CD14-positive monocyte (primary cell): ENCODE measurements around the gene ATG4D. TPM values are rescaled to one million over a fixed set of nuclear protein-coding genes. Genes with fewer than 3 reads are reported as not detected.

Source experiments
- DNase-seq, 3 donors: peaks; one replicate each; pipeline ENCODE4 v3.0.0-alpha.2; 2011 to 2022
- H2AFZ ChIP-seq: 2 replicates; pipeline ENCODE4 v1.6.0; 2012; ENCODE audit warnings: mild to moderate bottlenecking, low read depth, low read length, inconsistent platforms; ENCODE audit not compliant: insufficient read depth, poor library complexity, severe bottlenecking
- H3K27ac ChIP-seq, 2 donors: 1 replicate in 1 of 2; 2 replicates in 1 of 2; pipeline ENCODE4 v1.5.1; 2012 to 2013; ENCODE audit warnings: low read length in 2 of 2, control low read depth in 1 of 2, inconsistent platforms in 1 of 2, low read depth in 1 of 2, mild to moderate bottlenecking in 1 of 2
- H3K27me3 ChIP-seq, 2 donors: one replicate each; pipeline versions ENCODE4 v1.6.0 to v1.6.1; 2011 to 2013; ENCODE audit warnings: low read length in 2 of 2; ENCODE audit not compliant: control insufficient read depth in 2 of 2, insufficient read depth in 2 of 2
- H3K36me3 ChIP-seq, 2 donors: replicated peaks in 1 of 2; 1 replicate in 1 of 2; 2 replicates in 1 of 2; pipeline versions ENCODE4 v1.5.1 to v1.6.1; 2012 to 2013; ENCODE audit warnings: low read length in 2 of 2, control low read depth in 1 of 2, inconsistent platforms in 1 of 2, mild to moderate bottlenecking in 1 of 2; ENCODE audit not compliant: insufficient read depth in 2 of 2, control insufficient read depth in 1 of 2
- H3K4me1 ChIP-seq, 2 donors: 1 replicate in 1 of 2; 2 replicates in 1 of 2; pipeline versions ENCODE4 v1.5.1 to v1.6.1; 2012 to 2013; ENCODE audit warnings: low read length in 2 of 2, control low read depth in 1 of 2, inconsistent platforms in 1 of 2, mild to moderate bottlenecking in 1 of 2, moderate library complexity in 1 of 2; ENCODE audit not compliant: insufficient read depth in 2 of 2, control insufficient read depth in 1 of 2
- H3K4me2 ChIP-seq: replicated peaks from 2 replicates; pipeline ENCODE3; 2012; ENCODE audit warnings: low read length, moderate library complexity, mild to moderate bottlenecking; ENCODE audit not compliant: poor library complexity, severe bottlenecking; ENCODE audit errors: extremely low read depth
- H3K4me3 ChIP-seq, 3 experiments: fragments of 200-600 bp in 1 of 3; sonication (generic) in 1 of 3; replicated peaks in 1 of 3; 1 replicate in 2 of 3; 2 replicates in 1 of 3; pipeline ENCODE4 v1.5.1; 2011 to 2013; ENCODE audit warnings: low read length in 3 of 3, mild to moderate bottlenecking in 3 of 3, control low read depth in 2 of 3, low read depth in 2 of 3, inconsistent platforms in 1 of 3, moderate library complexity in 1 of 3
- H3K79me2 ChIP-seq: 2 replicates; pipeline ENCODE4 v1.6.0; 2012; ENCODE audit warnings: mild to moderate bottlenecking, control low read depth, inconsistent platforms, low read length, moderate library complexity; ENCODE audit not compliant: insufficient read depth
- H3K9ac ChIP-seq: 2 replicates; pipeline ENCODE4 v1.6.0; 2017; ENCODE audit warnings: low read length, mild to moderate bottlenecking; ENCODE audit not compliant: insufficient read depth, poor library complexity, severe bottlenecking
- H3K9me3 ChIP-seq, 2 donors: replicated peaks in 1 of 2; 1 replicate in 1 of 2; 2 replicates in 1 of 2; pipeline versions ENCODE4 v1.5.1 to v1.6.1; 2012 to 2013; ENCODE audit warnings: low read length in 2 of 2, control low read depth in 1 of 2; ENCODE audit not compliant: control insufficient read depth in 1 of 2, insufficient read depth in 1 of 2
- H4K20me1 ChIP-seq: 2 replicates; pipeline ENCODE4 v1.6.0; 2012; ENCODE audit warnings: mild to moderate bottlenecking, low read length, control low read depth, moderate library complexity; ENCODE audit not compliant: insufficient read depth
- H3K27ac Mint-ChIP-seq, 7 donors: one replicate each; pipeline ENCODE4 v1.8.0; 2020; ENCODE audit warnings: mild to moderate bottlenecking in 7 of 7, mixed read lengths in 7 of 7, moderate library complexity in 6 of 7, inconsistent platforms in 2 of 7
- H3K27me3 Mint-ChIP-seq, 3 donors: one replicate each; pipeline ENCODE4 v1.8.0; 2021 to 2022; ENCODE audit warnings: low read depth in 3 of 3, mild to moderate bottlenecking in 3 of 3, mixed read lengths in 3 of 3, moderate library complexity in 3 of 3, inconsistent platforms in 1 of 3
- H3K36me3 Mint-ChIP-seq, 2 donors: one replicate each; pipeline ENCODE4 v1.8.0; 2020; ENCODE audit warnings: mixed read lengths in 2 of 2, inconsistent platforms in 1 of 2, mild to moderate bottlenecking in 1 of 2
- H3K4me1 Mint-ChIP-seq: one replicate; pipeline ENCODE4 v1.8.0; 2020; ENCODE audit warnings: mild to moderate bottlenecking, mixed read lengths
- H3K4me3 Mint-ChIP-seq, 2 donors: one replicate each; pipeline ENCODE4 v1.8.0; 2020; ENCODE audit warnings: mild to moderate bottlenecking in 2 of 2, mixed read lengths in 2 of 2, moderate library complexity in 1 of 2
- H3K9me3 Mint-ChIP-seq, 7 donors: one replicate each; pipeline ENCODE4 v1.8.0; 2020 to 2022; ENCODE audit warnings: mixed read lengths in 7 of 7, mild to moderate bottlenecking in 6 of 7, moderate library complexity in 6 of 7, inconsistent platforms in 2 of 7
- WGBS: methylation state at CpG from one replicate; pipeline ENCODE4 v1.1.5; 2013; ENCODE audit warnings: missing lambda C conversion rate; ENCODE audit not compliant: insufficient coverage; 5-methylcytosine and 5-hydroxymethylcytosine counted together
- intact Hi-C, 2 donors: fragments of 100-400 bp; cut with micrococcal nuclease; formaldehyde crosslinking; loops; one replicate each; pipeline versions ENCODE4 v1.15.0 to v1.15.1; 2023
- polyA plus RNA-seq, 3 donors: library from polyadenylated mRNA; depleted of rRNA in 1 of 3; unstranded in 2 of 3; stranded (reverse) in 1 of 3; fragments of 300-500 nt in 2 of 3; fragments of >200 nt in 1 of 3; fragmentation: Illumina TruSeq in 2 of 3; gene quantifications; 1 replicate in 2 of 3; 2 replicates in 1 of 3; pipeline ENCODE4 v1.2.3, GENCODE V29; 2012 to 2021
- TF ChIP-seq, protein P1 (sequence below): fragments of 200-600 bp; IDR thresholded peaks from one replicate; pipeline ENCODE4 v1.8.0; 2022; ENCODE audit warnings: antibody characterized with exemption, mild to moderate bottlenecking

ATG4D gene
- polyA plus RNA-seq, 3 donors, result 10.7 to 52.8 (median 11.9) TPM

DNA sequence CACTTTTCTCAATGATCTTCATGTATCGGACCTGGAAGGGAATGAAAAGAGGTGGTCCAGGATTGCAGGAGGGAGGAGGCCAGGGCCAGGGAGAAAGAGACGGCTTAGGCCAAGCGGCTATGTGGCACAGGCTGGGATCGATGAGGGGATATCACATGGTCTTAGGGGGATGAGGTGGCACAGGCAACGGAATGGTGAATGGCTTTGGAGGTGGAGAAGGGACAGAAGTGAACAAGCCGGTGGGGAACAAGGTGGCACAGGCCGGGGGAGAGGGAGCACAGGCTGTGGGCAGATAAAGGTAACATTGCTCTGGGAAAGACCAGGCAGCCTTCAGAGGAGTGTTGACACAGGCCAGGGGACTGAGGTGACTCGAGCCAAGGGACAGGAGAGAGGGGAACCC lies 30.8 kb downstream of the ATG4D start:
- Mint-ChIP-seq H3K27me3 (peaks cover 3 to 7% (median 6%) of the 10 kb centered on the region in 3 donors), H3K4me1 (peaks cover 11% of the 10 kb centered on the region), H3K36me3 (no peaks in the 10 kb centered on the region), H3K4me3 (no peak overlapping the region), H3K9me3 (no peaks in the 10 kb centered on the region), H3K27ac (no peak overlapping the region)
- Histone ChIP-seq H4K20me1 (no peaks in the 10 kb centered on the region), H2AFZ (no peak overlapping the region), H3K4me1 (peaks cover 9 to 15% of the 10 kb centered on the region in 2 donors), H3K9me3 (no peaks in the 10 kb centered on the region), H3K27ac (no peak overlapping the region), H3K4me3 (no peak overlapping the region), H3K79me2 (no peaks in the 10 kb centered on the region), H3K27me3 (no peaks in the 10 kb centered on the region), H3K4me2 (no peak overlapping the region), H3K9ac (no peak overlapping the region), H3K36me3 (no peaks in the 10 kb centered on the region)
- TF ChIP-seq, protein P1, sequence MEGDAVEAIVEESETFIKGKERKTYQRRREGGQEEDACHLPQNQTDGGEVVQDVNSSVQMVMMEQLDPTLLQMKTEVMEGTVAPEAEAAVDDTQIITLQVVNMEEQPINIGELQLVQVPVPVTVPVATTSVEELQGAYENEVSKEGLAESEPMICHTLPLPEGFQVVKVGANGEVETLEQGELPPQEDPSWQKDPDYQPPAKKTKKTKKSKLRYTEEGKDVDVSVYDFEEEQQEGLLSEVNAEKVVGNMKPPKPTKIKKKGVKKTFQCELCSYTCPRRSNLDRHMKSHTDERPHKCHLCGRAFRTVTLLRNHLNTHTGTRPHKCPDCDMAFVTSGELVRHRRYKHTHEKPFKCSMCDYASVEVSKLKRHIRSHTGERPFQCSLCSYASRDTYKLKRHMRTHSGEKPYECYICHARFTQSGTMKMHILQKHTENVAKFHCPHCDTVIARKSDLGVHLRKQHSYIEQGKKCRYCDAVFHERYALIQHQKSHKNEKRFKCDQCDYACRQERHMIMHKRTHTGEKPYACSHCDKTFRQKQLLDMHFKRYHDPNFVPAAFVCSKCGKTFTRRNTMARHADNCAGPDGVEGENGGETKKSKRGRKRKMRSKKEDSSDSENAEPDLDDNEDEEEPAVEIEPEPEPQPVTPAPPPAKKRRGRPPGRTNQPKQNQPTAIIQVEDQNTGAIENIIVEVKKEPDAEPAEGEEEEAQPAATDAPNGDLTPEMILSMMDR, result no peak
- 90% methylated on average over 6 of the region's 8 CpGs for WGBS
- intact Hi-C loops, result no loop called here
- no peak for DNase-seq

DNA sequence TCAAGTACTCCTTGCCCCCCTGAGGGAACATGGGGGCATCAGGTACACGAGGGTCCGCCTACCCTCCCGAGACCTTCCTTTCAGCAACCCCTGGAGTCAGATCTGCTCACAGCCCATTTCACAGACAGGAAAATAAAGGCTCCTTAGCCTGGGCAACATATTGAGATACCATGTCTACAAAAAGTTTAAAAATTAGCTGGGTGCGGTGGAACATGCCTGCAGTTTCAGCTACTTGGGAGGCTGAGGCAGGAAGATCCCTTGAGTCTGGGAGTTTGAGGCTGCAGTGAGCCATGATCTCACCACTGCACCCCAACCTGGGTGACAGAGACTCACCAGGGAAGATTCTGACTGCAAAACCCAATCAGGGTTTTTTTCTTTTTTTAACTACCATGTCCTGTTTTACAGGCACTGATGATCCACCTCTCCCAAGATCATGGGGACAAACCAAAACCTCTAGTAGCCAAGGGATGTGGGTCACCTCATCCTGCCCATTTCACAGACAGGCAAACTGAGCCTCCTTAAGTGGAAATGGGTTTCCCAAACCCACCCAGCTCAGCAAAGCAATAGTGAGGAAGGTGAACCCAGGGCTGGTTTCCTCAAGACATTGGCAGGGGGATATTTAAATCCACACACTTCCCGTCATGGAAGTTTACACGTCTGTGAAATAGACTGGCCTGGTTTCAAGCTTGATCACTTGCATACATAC lies 31.5 kb downstream of the ATG4D start:
- H3K27me3 ChIP-seq, result no peaks in the 10 kb centered on the region
- 97% methylated on average over 4 of the region's 6 CpGs for WGBS
- Mint-ChIP-seq H3K4me1 (peaks cover 8% of the 10 kb centered on the region), H3K27ac (no peak overlapping the region), H3K27me3 (peaks cover 3 to 7% (median 6%) of the 10 kb centered on the region in 3 donors), H3K4me3 (peak overlapping the region in 1 of 2 donors; percentile 11), H3K9me3 (no peaks in the 10 kb centered on the region), H3K36me3 (no peaks in the 10 kb centered on the region)
- no peaks in the 10 kb centered on the region for H3K9me3 ChIP-seq
- no peaks in the 10 kb centered on the region for H3K36me3 ChIP-seq
- no peak for DNase-seq
- intact Hi-C loops, result no loop called here
- H3K79me2 ChIP-seq, result no peaks in the 10 kb centered on the region
- no peak overlapping the region for H3K4me2 ChIP-seq
- H3K27ac ChIP-seq, result no peak overlapping the region
- no peaks in the 10 kb centered on the region for H4K20me1 ChIP-seq
- H3K9ac ChIP-seq, result no peak overlapping the region
- H3K4me1 ChIP-seq, result peaks cover 3 to 8% of the 10 kb centered on the region in 2 donors
- no peak overlapping the region for H2AFZ ChIP-seq
- H3K4me3 ChIP-seq, result no peak overlapping the region
- TF ChIP-seq, protein P1, result no peak
